Measurements from ENCODE around the gene DUSP15. TPM values are rescaled to one million over a fixed set of nuclear protein-coding genes. Genes with fewer than 3 reads are reported as not detected.
"Not testable (repeated sequence)": the region's sequence is repeated elsewhere in the genome, so short reads cannot be mapped to it uniquely, and the experiment has no call there.

DUSP15 gene
- total RNA-seq, 2 donors from 2014 or later, result 4.2 to 5.7 TPM

- intact Hi-C loops (cut with DNase I), result loop anchor here (10.0 kb wide), 2 partner anchors 165 to 205 kb away; no protein-coding TSS in a partner anchor
- ATAC-seq, result no peak
Observed at GRCh38 chr20:31829731-31830130, 40.6 kb downstream of the DUSP15 start.

DNA sequence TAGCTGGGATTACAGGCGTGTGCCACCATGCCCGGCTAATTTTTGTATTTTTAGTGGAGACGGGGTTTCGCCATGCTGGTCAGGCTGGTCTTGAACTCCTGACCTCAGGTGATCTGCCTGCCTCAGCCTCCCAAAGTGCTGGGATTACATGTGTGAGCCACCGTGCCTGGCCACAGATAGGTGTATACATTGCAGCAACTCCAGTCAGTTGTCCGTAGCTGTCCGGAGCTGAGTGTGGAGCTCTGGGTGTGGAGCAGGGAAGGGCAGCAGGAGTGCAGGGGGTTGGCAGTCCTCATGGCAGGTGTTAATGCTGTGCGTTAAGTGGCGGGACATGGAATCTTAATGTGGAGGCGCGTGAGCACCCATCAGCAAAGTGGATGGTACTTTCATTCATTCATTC is 42.3 kb downstream of the DUSP15 start:
- DNase-seq, ATAC-seq: not testable (repeated sequence)
- intact Hi-C loops (cut with DNase I), result loop anchor here in 1 of 2 donors (10.0 kb wide), 1 partner anchor 207 kb away; no protein-coding TSS in a partner anchor

More at GRCh38 chr20:31829731-31830130, 40.6 kb downstream of the DUSP15 start:
- no peak for DNase-seq

- intact Hi-C loops (cut with DNase I), result loop anchor here in 1 of 2 donors (10.0 kb wide), 1 partner anchor 208 kb away; no protein-coding TSS in a partner anchor
- DNase-seq, result no peak
- ATAC-seq, result no peak
Observed at GRCh38 chr20:31827059-31827458, 43.3 kb downstream of the DUSP15 start.

- DNase-seq (no peak), ATAC-seq (no peak)
- intact Hi-C loops (cut with DNase I), result loop anchor here in 1 of 2 donors (10.0 kb wide), 1 partner anchor 209 kb away; no protein-coding TSS in a partner anchor
Observed at GRCh38 chr20:31826074-31826473, 44.3 kb downstream of the DUSP15 start.

GRCh38 chr20:31824554-31825313 is 45.6 kb downstream of the DUSP15 start:
- intact Hi-C loops (cut with DNase I), result loop anchor here (5.0 to 10.0 kb wide), 3 partner anchors 208 to 268 kb away; no protein-coding TSS in a partner anchor
- ATAC-seq (no peak), DNase-seq (no peak)

GRCh38 chr20:31824125-31824485 is 46.2 kb downstream of the DUSP15 start:
- ATAC-seq (no peak), DNase-seq (no peak)
- intact Hi-C loops (cut with DNase I), result loop anchor here (5.0 to 10.0 kb wide), 3 partner anchors 208 to 268 kb away; no protein-coding TSS in a partner anchor

GRCh38 chr20:31823360-31824124 is 46.8 kb downstream of the DUSP15 start:
- DNase-seq, result no peak
- intact Hi-C loops (cut with DNase I), result loop anchor here (5.0 to 10.0 kb wide), 3 partner anchors 209 to 269 kb away; no protein-coding TSS in a partner anchor
- no peak for ATAC-seq

GRCh38 chr20:31822421-31823330 is 47.7 kb downstream of the DUSP15 start:
- ATAC-seq, result peak; percentile 84 to 86
- peak; percentile 80 for DNase-seq
- intact Hi-C loops (cut with DNase I), result loop anchor here (5.0 to 10.0 kb wide), 3 partner anchors 210 to 270 kb away; no protein-coding TSS in a partner anchor

- DNase-seq (no peak), ATAC-seq (no peak)
- intact Hi-C loops (cut with DNase I), result loop anchor here (5.0 to 10.0 kb wide), 3 partner anchors 211 to 271 kb away; no protein-coding TSS in a partner anchor
Observed at GRCh38 chr20:31821427-31821826, 48.9 kb downstream of the DUSP15 start.

GRCh38 chr20:31820228-31820627 is 50.1 kb downstream of the DUSP15 start:
- intact Hi-C loops (cut with DNase I), result loop anchor here (5.0 to 10.0 kb wide), 3 partner anchors 212 to 272 kb away; no protein-coding TSS in a partner anchor
- DNase-seq (no peak), ATAC-seq (no peak)

DNA sequence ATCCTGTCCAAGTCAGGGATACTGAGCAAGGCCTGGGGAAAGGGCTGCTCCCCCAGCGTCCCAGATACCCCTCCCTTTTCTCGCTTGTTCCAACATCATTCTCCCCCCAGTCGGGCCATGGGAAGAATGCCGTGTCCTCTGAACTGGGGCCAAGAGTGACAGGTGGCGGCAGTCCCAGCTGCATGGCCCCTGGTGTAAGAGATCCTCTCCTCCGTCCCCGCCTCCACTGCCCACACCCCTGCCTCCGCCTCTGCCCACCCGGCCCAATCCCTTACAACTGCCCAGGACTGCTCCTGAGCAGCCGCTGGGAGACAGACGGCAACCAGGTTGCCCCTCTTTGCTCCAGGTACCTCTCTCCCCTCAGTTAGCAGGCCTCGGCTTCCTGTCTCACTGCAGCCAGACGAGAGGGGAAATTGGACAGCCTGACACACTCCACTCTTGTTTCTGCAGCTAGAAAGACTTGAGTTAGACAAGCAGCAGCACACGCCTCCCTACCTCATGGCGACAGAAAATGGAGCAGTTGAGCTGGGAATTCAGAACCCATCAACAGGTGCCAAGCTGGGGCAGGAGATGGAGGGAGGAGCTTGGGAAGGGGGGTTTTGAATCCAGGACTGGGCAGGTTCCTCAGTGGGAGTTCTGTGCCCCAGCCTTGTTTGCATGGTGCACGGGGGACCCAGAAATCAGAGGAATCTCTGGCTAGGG is 51.1 kb downstream of the DUSP15 start, which contains the start of gene MYLK2:
TSS of gene MYLK2 (plus strand) at position 274 of the 702 bp plus-strand sequence. CDS start at position 499, 225 bp downstream.
- ATAC-seq (peak; percentile 10 to 16), DNase-seq (no peak)
- intact Hi-C loops (cut with DNase I), result loop anchor here in 1 of 2 donors (10.0 kb wide), 1 partner anchor 94 kb away; the partner anchor contains the start of gene BCL2L1

DNA sequence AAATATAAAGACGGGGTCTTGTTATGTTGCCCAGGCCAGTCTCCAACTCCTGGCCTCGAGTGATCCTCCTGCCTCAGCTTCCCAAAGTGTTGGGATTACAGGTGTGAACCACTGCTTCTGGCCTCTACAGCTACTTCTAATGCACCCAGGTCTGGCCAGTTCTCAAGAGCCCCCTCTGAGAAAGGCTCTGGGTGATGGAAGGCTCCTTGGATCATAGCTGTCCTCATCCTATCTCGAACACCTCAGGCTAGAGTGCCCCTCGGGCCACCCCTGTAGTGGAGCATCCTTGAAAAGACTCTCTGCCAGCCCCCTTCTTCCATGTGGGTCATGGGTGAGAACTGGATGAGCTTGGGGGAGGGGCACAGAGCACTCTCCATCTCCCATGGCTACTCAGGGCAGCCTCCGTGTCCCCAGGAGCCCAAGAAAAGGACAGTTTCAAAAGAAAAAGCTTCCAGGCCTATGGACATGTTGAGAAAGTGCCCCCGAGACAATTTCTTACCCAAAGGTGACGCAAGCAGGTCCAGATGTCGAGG is 51.9 kb downstream of the DUSP15 start:
- no peak for DNase-seq
- ATAC-seq, result no peak
- intact Hi-C loops (cut with DNase I), result loop anchor here in 1 of 2 donors (10.0 kb wide), 1 partner anchor 94 kb away; the partner anchor contains the start of gene BCL2L1

- ATAC-seq (no peak), DNase-seq (no peak)
- intact Hi-C loops (cut with DNase I), result loop anchor here in 1 of 2 donors (10.0 kb wide), 1 partner anchor 93 kb away; the partner anchor contains the start of gene BCL2L1
Observed at GRCh38 chr20:31817461-31817860, 52.9 kb downstream of the DUSP15 start.

DNA sequence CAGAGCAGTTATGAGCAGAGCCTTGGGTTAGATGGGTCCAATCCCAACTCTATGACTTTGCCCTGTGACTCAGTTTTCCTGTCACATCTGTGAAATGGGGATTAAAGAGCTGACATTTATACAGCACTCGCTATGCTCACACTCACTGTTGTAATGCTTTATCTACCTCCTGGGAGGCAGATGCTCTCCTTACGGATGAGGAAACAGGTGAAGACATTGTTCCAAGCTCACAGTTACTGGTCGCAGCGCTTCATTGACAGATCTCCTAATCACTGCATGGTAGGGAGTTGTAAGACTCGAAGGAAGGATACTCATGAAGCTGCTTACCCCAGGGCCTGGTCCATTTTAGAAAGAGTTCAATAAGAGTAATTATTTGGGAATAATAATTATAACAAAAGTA is 54.1 kb downstream of the DUSP15 start:
- no peak for DNase-seq
- intact Hi-C loops (cut with DNase I), result loop anchor here in 1 of 2 donors (10.0 kb wide), 1 partner anchor 91 kb away; the partner anchor contains the start of gene BCL2L1
- no peak for ATAC-seq

GRCh38 chr20:31815408-31816188 is 54.7 kb downstream of the DUSP15 start:
- DNase-seq (no peak), ATAC-seq (peak; percentile 3 to 42)
- intact Hi-C loops (cut with DNase I), result loop anchor here in 1 of 2 donors (10.0 kb wide), 1 partner anchor 91 kb away; the partner anchor contains the start of gene BCL2L1

- intact Hi-C loops (cut with DNase I), result loop anchor here in 1 of 2 donors (10.0 kb wide), 1 partner anchor 89 kb away; the partner anchor contains the start of gene BCL2L1
- ATAC-seq, result not testable (repeated sequence)
Observed at GRCh38 chr20:31814142-31814541, 56.2 kb downstream of the DUSP15 start.

More at GRCh38 chr20:31814142-31814541, 56.2 kb downstream of the DUSP15 start:
- not testable (repeated sequence) for DNase-seq

Data from left cardiac atrium (tissue), 4 donors.